GM19099 (cell line): ENCODE measurements around the gene DOCK2.

Source experiments
- POLR2A ChIP-seq: IDR thresholded peaks from 3 replicates; pipeline ENCODE4 v1.6.1; 2011; ENCODE audit warnings: low read depth; ENCODE audit not compliant: insufficient read length; ENCODE audit errors: extremely low read depth

DOCK2 gene

DNA sequence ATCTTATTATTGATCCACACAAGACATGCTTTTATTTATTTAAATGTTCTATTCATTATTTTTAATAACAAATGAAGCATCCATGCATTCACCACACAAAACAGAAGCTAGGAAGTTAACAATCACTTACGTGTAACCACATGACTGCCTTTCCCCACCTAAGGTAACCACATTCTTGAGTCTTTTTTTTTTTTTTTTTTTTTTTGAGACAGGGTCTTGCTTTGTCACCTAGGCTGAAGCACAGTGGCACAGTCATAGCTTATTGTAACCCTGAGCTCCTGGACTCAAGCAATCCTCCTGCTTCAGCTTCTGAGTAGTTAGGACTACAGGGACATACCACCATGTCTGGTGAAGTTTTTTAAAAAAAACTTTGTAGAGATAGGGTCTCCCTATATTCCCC, 133.0 kb downstream of the DOCK2 start:
- no peak for TF ChIP-seq POLR2A

GRCh38 chr5:169772256-169772655, 135.2 kb downstream of the DOCK2 start:
- no peak for TF ChIP-seq POLR2A

GRCh38 chr5:169772688-169773087, 135.6 kb downstream of the DOCK2 start:
- no peak for TF ChIP-seq POLR2A

- TF ChIP-seq POLR2A = no peak
Measured at GRCh38 chr5:169777159-169777558, 140.1 kb downstream of the DOCK2 start.

GRCh38 chr5:169778622-169779596, 141.8 kb downstream of the DOCK2 start:
- TF ChIP-seq POLR2A = no peak

- TF ChIP-seq POLR2A = no peak
Measured at GRCh38 chr5:169781420-169782345, 144.6 kb downstream of the DOCK2 start.

GRCh38 chr5:169785771-169786618, 148.9 kb downstream of the DOCK2 start:
- no peak for TF ChIP-seq POLR2A

GRCh38 chr5:169788168-169788567, 151.1 kb downstream of the DOCK2 start:
- no peak for TF ChIP-seq POLR2A

DNA sequence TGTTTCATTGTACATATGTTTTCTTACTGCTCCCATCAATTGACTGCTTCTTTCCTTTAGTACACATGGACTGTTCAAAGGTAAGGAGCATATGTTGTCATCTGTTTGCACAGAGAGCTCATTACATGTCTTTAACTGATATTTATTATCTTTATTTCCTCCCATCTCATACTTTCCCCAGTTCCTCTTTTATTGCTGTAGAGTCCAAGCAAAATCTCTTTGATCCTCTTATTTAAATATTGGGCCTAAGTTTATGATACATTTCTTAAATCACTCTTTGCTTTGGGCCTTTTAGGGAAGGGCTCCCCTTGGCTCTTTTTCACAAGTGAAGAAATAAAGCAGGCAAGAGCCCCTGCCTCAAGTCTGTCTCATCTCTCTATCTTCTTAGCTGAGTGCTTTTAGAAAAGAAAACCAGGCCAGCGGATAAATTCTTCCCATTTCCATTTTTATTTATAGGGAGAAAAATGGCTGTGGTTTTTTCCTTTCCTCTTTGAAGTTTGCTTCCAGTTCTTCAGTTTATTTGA, 152.4 kb downstream of the DOCK2 start:
- TF ChIP-seq POLR2A = no peak

GRCh38 chr5:169791251-169791650, 154.2 kb downstream of the DOCK2 start:
- TF ChIP-seq POLR2A = no peak

DNA sequence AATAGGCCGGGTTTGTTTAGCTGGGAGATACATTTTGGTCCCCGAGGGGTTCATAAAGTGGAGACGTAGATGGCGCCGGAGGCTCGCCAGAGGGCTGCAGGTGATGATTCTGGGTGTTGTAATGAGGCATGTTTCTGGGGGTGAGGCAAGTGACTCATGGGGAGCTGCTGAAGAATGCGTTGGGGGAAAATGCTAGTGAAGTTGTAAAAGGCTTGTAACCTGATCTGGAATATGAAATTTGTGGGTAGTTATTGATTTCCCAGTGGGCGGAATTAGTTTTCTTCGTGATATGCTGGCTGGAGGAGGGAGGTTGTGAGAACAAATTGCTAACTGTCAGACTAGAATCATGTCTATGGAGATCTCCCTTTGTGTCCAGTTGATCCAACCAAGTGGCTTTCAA, 158.3 kb downstream of the DOCK2 start:
- TF ChIP-seq POLR2A = no peak

DNA sequence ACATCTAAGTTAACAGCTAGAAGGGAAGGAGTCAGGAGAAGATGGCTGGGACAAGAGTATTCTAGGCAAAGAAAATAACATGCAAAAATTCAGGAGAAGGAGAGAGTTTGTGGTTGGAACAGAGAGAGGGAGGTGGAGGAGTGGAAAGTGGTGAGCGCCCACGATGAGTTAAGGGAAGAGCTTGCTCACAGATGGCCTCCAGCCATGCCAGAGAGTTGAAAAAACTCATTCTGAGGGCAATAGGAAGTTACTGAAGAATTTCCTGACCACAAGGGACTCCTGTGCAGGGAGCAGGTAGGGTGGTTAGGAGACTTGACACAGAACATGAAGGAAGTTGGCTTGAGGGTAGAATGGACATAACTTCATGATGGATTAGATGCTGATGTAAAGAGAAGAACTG, 159.7 kb downstream of the DOCK2 start:
- TF ChIP-seq POLR2A = no peak

GRCh38 chr5:169797577-169797976, 160.5 kb downstream of the DOCK2 start:
- no peak for TF ChIP-seq POLR2A

- no peak for TF ChIP-seq POLR2A
Measured at GRCh38 chr5:169798438-169798837, 161.4 kb downstream of the DOCK2 start.
